Measurements from ENCODE around the gene CNTN6.

Gene CNTN6

DNA sequence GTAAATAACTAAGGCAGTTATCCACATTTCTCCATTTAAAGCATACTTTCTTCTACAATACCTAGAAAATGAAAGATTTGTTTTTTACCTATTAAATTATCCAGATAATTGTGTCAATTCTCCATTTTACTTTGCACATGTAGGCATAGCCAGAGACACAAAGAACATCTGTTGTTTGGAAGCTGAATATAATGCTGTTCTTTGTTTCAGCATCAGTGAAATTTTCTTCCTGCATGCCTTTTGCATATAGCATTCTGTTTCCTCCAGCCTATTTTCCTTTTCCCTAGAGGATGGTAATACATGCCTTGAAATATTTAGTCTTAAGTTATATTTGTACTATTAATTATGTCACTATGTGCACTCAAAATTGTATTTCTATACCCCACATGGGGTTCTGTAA, 233.7 kb downstream of the CNTN6 start:
- Mint-ChIP-seq H3K27ac (no peak overlapping the region), H3K4me3 (no peak overlapping the region), H3K36me3 (ENCODE audit: low read depth) (no peaks in the 10 kb centered on the region), H3K9me3 (no peaks in the 10 kb centered on the region), H3K4me1 (no peaks in the 10 kb centered on the region), H3K27me3 (ENCODE audit: low read depth, poor library complexity) (peaks cover 2% of the 10 kb centered on the region)
- no peak for DNase-seq
- no peak for TF ChIP-seq CTCF (IDR thresholded peaks at IDR 0.05)

GRCh38 chr3:1330107-1330506, 237.3 kb downstream of the CNTN6 start:
- no peak for TF ChIP-seq CTCF (IDR thresholded peaks at IDR 0.05)
- no peaks in the 10 kb centered on the region for H3K9me3 Mint-ChIP-seq
- DNase-seq = no peak
- H3K27ac Mint-ChIP-seq = no peak overlapping the region
- H3K4me1 Mint-ChIP-seq = no peaks in the 10 kb centered on the region
- H3K4me3 Mint-ChIP-seq = no peak overlapping the region
- peaks cover 2% of the 10 kb centered on the region for H3K27me3 Mint-ChIP-seq (ENCODE audit: low read depth, poor library complexity)
- no peaks in the 10 kb centered on the region for H3K36me3 Mint-ChIP-seq (ENCODE audit: low read depth)

DNA sequence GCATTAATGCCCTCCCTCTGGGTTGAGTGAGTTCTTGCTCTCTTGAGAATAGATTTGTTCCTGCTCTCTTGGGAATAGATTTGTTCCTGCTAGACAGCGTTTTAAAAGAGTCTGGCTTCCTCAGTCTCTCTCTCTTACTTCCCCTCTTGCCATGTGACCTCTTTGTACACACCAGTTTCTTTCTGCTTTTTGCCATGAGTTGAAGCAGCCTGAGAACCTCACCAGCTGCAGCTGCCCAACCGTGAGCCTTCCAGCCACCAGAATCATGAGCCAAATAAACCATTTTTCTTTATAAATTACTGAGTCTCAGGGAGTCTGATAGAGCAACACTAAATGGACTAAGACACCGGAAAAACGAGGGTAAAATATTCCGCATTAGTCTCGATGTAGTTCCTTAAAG, 253.6 kb downstream of the CNTN6 start:
- no peak for DNase-seq
- H3K4me3 Mint-ChIP-seq = no peak overlapping the region
- no peak overlapping the region for H3K27ac Mint-ChIP-seq
- no peaks in the 10 kb centered on the region for H3K36me3 Mint-ChIP-seq (ENCODE audit: low read depth)
- H3K27me3 Mint-ChIP-seq (ENCODE audit: low read depth, poor library complexity) = peaks cover 2% of the 10 kb centered on the region
- TF ChIP-seq CTCF (IDR thresholded peaks at IDR 0.05) = no peak
- H3K4me1 Mint-ChIP-seq = peaks cover 4% of the 10 kb centered on the region
- H3K9me3 Mint-ChIP-seq = no peaks in the 10 kb centered on the region

DNA sequence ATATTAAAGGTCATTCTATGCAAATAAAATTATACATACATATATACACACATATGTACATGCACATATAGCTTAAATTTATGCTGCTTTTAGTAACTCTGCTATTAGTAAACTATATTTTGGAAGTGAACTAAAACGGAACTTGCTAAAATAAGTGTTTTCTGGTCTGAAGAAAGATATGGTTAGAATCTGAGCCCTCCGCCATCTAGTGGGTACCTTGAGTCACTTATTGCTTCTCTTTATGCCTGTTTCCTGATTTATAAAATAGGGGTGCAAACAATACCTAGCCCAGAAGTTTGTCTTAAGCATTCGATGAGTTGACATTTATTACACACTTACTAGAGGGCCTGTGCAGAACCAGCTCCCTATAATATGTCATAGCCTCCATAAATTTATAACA, 255.7 kb downstream of the CNTN6 start:
- no peak for DNase-seq
- H3K4me3 Mint-ChIP-seq = no peak overlapping the region
- no peaks in the 10 kb centered on the region for H3K36me3 Mint-ChIP-seq (ENCODE audit: low read depth)
- H3K4me1 Mint-ChIP-seq = peaks cover 4% of the 10 kb centered on the region
- no peaks in the 10 kb centered on the region for H3K9me3 Mint-ChIP-seq
- no peak overlapping the region for H3K27ac Mint-ChIP-seq
- no peak for TF ChIP-seq CTCF (IDR thresholded peaks at IDR 0.05)
- peaks cover 2% of the 10 kb centered on the region for H3K27me3 Mint-ChIP-seq (ENCODE audit: low read depth, poor library complexity)

GRCh38 chr3:1350885-1351284, 258.1 kb downstream of the CNTN6 start:
- TF ChIP-seq CTCF (IDR thresholded peaks at IDR 0.05) = no peak
- Mint-ChIP-seq H3K4me3 (no peak overlapping the region), H3K27me3 (ENCODE audit: low read depth, poor library complexity) (peaks cover 6% of the 10 kb centered on the region), H3K9me3 (no peaks in the 10 kb centered on the region), H3K36me3 (ENCODE audit: low read depth) (no peaks in the 10 kb centered on the region), H3K4me1 (peaks cover 4% of the 10 kb centered on the region), H3K27ac (no peak overlapping the region)
- no peak for DNase-seq

- no peak overlapping the region for H3K27ac Mint-ChIP-seq
- H3K4me3 Mint-ChIP-seq = no peak overlapping the region
Measured at GRCh38 chr3:1355691-1356090, 262.9 kb downstream of the CNTN6 start.

More at GRCh38 chr3:1355691-1356090, 262.9 kb downstream of the CNTN6 start:
- no peak for DNase-seq
- Mint-ChIP-seq H3K4me1 (no peaks in the 10 kb centered on the region), H3K27me3 (ENCODE audit: low read depth, poor library complexity) (peaks cover 7% of the 10 kb centered on the region), H3K9me3 (no peaks in the 10 kb centered on the region), H3K36me3 (ENCODE audit: low read depth) (no peaks in the 10 kb centered on the region)
- TF ChIP-seq CTCF (IDR thresholded peaks at IDR 0.05) = no peak
